Measurements from ENCODE around the gene MTRF1.

MTRF1 gene

GRCh38 chr13:41306271-41307145, 43.1 kb upstream of the MTRF1 start:
- no peak for TF ChIP-seq CTCF (IDR thresholded peaks at IDR 0.05; ENCODE audit: control insufficient read depth, extremely low read depth, insufficient read depth)
- DNase-seq (ENCODE audit: low read depth), result no peak

GRCh38 chr13:41304551-41304950, 41.2 kb upstream of the MTRF1 start:
- TF ChIP-seq CTCF (IDR thresholded peaks at IDR 0.05; ENCODE audit: control insufficient read depth, extremely low read depth, insufficient read depth), result no peak
- no peak overlapping the region for H3K4me3 ChIP-seq (ENCODE audit: low read depth, low read length)
- DNase-seq (ENCODE audit: low read depth), result no peak

More at GRCh38 chr13:41306271-41307145, 43.1 kb upstream of the MTRF1 start:
- no peak overlapping the region for H3K4me3 ChIP-seq (ENCODE audit: low read depth, low read length)

- H3K4me3 ChIP-seq (ENCODE audit: low read depth, low read length), result no peak overlapping the region
- DNase-seq (ENCODE audit: low read depth), result no peak
- no peak for TF ChIP-seq CTCF (IDR thresholded peaks at IDR 0.05; ENCODE audit: control insufficient read depth, extremely low read depth, insufficient read depth)
These were observed 39.4 kb upstream of the MTRF1 start for GRCh38 chr13:41302743-41303142.

- H3K4me3 ChIP-seq (ENCODE audit: low read depth, low read length), result no peak overlapping the region
- no peak for DNase-seq (ENCODE audit: low read depth)
- TF ChIP-seq CTCF (IDR thresholded peaks at IDR 0.05; ENCODE audit: control insufficient read depth, extremely low read depth, insufficient read depth), result no peak
These were observed 36.1 kb upstream of the MTRF1 start for GRCh38 chr13:41299316-41300094.

- no peak for DNase-seq (ENCODE audit: low read depth)
- H3K4me3 ChIP-seq (ENCODE audit: low read depth, low read length), result no peak overlapping the region
- TF ChIP-seq CTCF (IDR thresholded peaks at IDR 0.05; ENCODE audit: control insufficient read depth, extremely low read depth, insufficient read depth), result no peak
These were observed 33.7 kb upstream of the MTRF1 start for GRCh38 chr13:41296879-41297646.

GRCh38 chr13:41295973-41296372, 32.6 kb upstream of the MTRF1 start:
- no peak overlapping the region for H3K4me3 ChIP-seq (ENCODE audit: low read depth, low read length)
- no peak for DNase-seq (ENCODE audit: low read depth)
- TF ChIP-seq CTCF (IDR thresholded peaks at IDR 0.05; ENCODE audit: control insufficient read depth, extremely low read depth, insufficient read depth), result no peak

Measured in LNCaP clone FGC (cell line).